K562 treated with DMSO at 1 percent for 12 hours (cell line): ENCODE results near the gene PPIF. TPM values are rescaled to one million over a fixed set of nuclear protein-coding genes. Genes with fewer than 3 reads are reported as not detected.

Experiments used
- total RNA-seq: library from RNA; unstranded; fragments of 300-600 nt; gene quantifications from 2 replicates; pipeline ENCODE4 v1.2.3, GENCODE V29; 2022; ENCODE audit not compliant: insufficient read depth

Gene PPIF
- total RNA-seq, result 124 and 130 TPM in 2 replicates

GRCh38 chr10:79347226-79347893, at the start of gene PPIF:
TSS of gene PPIF (plus strand) at chr10:79347469. CDS start at chr10:79347549, 80 bp downstream.

Other genes starting within 250 kb of the PPIF start
- gene ZCCHC24, start 98.2 kb downstream of the PPIF start, total RNA-seq, result 11.3 and 27.0 TPM in 2 replicates
- gene EIF5AL1, start 165.1 kb downstream of the PPIF start, total RNA-seq, result 0.25 TPM in 1 of 2 replicates, not detected in the other
- gene SFTPA2, start 212.9 kb downstream of the PPIF start, total RNA-seq, result not detected in 2 replicates